Measurements from ENCODE around the gene NECAB2.

NECAB2 gene

DNA sequence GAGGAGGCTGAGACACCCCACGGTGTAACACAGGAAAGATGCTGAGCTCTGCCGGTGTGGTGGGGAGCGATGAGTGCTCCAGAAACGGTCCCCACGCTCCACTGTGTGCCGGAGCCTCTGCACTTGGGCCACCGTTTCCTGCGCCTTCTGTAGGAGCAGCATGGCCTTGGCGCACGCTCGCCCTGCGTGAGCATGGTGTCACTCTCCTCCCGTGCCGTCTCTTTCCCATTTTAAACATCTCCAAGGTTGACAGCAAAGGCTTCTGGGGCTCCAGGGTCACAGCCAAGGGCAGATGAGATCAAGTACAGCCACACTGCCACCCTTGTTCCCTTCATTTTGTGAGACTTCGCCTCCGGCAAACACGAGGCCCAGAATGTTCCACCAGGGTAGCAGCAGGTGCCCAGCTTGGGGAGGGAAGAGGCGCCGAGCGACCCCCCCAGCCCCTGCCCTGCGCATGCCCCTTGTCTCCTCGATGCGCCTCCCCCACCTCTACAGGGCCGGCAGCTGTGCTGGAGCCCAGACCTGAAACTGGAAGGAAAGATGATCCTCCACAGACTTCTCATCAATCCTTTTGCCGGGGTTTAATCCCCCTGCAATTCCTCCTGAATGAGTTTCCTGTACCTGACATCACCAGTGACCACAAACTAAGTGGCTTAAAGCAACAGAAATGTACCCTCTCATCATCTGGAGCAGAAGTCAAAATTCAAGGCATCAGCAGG, 34.9 kb upstream of the NECAB2 start:
- H3K4me1 ChIP-seq (ENCODE audit: insufficient read depth, low read length, poor library complexity, severe bottlenecking): no peaks in the 10 kb centered on the region
- H3K4me2 ChIP-seq (ENCODE audit: low read depth, low read length, poor library complexity, severe bottlenecking): no peak overlapping the region
- no peak for TF ChIP-seq EZH2phosphoT487 (IDR thresholded peaks at IDR 0.05; ENCODE audit: borderline replicate concordance)
- TF ChIP-seq CTCF (conservative IDR thresholded peaks at IDR 0.05; ENCODE audit: low read length): no peak
- no peaks in the 10 kb centered on the region for H3K79me2 ChIP-seq (ENCODE audit: insufficient read depth, low read length)
- no peaks in the 10 kb centered on the region for H3K9me2 ChIP-seq (replicated peaks; ENCODE audit: low read depth, low read length)
- no peaks in the 10 kb centered on the region for H3K27me3 ChIP-seq (ENCODE audit: insufficient read depth, low read length, poor library complexity, severe bottlenecking)
- H3K9me3 ChIP-seq (ENCODE audit: insufficient read depth, low read depth, low read length): no peaks in the 10 kb centered on the region
- H3K36me3 ChIP-seq (ENCODE audit: insufficient read depth, low read length): no peaks in the 10 kb centered on the region
- no peak overlapping the region for H2AFZ ChIP-seq (ENCODE audit: low read length)
- no peak overlapping the region for H3K4me3 ChIP-seq (ENCODE audit: low read length, poor library complexity, severe bottlenecking)
- H4K20me1 ChIP-seq (ENCODE audit: insufficient read depth, low read length, poor library complexity, severe bottlenecking): no peaks in the 10 kb centered on the region
- no peaks in the 10 kb centered on the region for H3F3A ChIP-seq (ENCODE audit: low read depth)
- H3K9ac ChIP-seq (ENCODE audit: low read depth, low read length, poor library complexity, severe bottlenecking): no peak overlapping the region

DNA sequence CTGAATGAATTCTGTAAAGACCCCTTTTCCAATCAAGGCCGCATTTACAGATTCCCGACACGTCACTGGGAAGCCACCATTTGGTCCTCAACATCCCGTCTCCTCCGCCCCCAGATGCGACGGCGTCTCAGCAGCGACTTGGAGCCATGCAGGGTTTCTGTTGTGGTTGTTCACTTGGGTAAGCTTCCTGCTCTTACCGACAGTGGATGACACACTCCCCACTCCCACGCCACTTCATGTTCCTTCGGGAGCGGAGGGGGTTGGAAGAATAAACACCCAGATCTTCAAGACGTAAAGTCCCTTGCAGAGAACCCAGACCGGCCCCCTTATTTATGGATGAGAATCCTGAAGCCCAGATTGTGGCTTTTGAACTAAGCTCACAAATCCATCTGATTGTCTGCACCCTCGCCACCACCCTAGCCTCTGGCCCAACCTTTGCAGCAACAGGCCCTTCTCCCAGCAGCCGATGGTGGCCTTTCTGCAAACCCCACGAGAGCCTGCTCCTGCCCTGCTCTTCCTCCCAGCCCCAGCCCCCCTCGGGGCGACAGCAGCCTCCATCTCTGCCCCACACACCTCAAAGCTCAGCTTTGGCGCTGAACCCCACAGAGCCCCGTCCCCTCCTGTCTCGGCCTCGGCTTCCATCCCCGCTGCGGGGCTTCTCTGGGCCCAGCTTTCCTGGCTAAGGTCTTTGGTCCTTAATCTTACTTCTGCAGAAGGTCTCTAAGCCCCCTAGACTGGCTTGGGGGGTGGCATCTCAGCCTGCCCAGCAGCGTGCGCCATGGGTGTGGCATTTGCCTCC, 34.0 kb upstream of the NECAB2 start:
- Histone ChIP-seq H3K4me3 (ENCODE audit: low read length, poor library complexity, severe bottlenecking) (no peak overlapping the region), H3K79me2 (ENCODE audit: insufficient read depth, low read length) (no peaks in the 10 kb centered on the region), H3K4me2 (ENCODE audit: low read depth, low read length, poor library complexity, severe bottlenecking) (no peak overlapping the region), H3K9ac (ENCODE audit: low read depth, low read length, poor library complexity, severe bottlenecking) (no peak overlapping the region), H3F3A (ENCODE audit: low read depth) (no peaks in the 10 kb centered on the region), H3K36me3 (ENCODE audit: insufficient read depth, low read length) (no peaks in the 10 kb centered on the region), H3K9me3 (ENCODE audit: insufficient read depth, low read depth, low read length) (no peaks in the 10 kb centered on the region), H3K27me3 (ENCODE audit: insufficient read depth, low read length, poor library complexity, severe bottlenecking) (no peaks in the 10 kb centered on the region), H3K9me2 (replicated peaks; ENCODE audit: low read depth, low read length) (no peaks in the 10 kb centered on the region), H3K4me1 (ENCODE audit: insufficient read depth, low read length, poor library complexity, severe bottlenecking) (no peaks in the 10 kb centered on the region), H4K20me1 (ENCODE audit: insufficient read depth, low read length, poor library complexity, severe bottlenecking) (no peaks in the 10 kb centered on the region), H2AFZ (ENCODE audit: low read length) (no peak overlapping the region)
- TF ChIP-seq CTCF (conservative IDR thresholded peaks at IDR 0.05; ENCODE audit: low read length): no peak

- Histone ChIP-seq H3K9me3 (ENCODE audit: insufficient read depth, low read depth, low read length) (no peaks in the 10 kb centered on the region), H4K20me1 (ENCODE audit: insufficient read depth, low read length, poor library complexity, severe bottlenecking) (no peaks in the 10 kb centered on the region), H3K4me1 (ENCODE audit: insufficient read depth, low read length, poor library complexity, severe bottlenecking) (no peaks in the 10 kb centered on the region), H3K27me3 (ENCODE audit: insufficient read depth, low read length, poor library complexity, severe bottlenecking) (no peaks in the 10 kb centered on the region), H3K4me3 (ENCODE audit: low read length, poor library complexity, severe bottlenecking) (no peak overlapping the region), H3K36me3 (ENCODE audit: insufficient read depth, low read length) (no peaks in the 10 kb centered on the region), H3K4me2 (ENCODE audit: low read depth, low read length, poor library complexity, severe bottlenecking) (no peak overlapping the region), H3K9ac (ENCODE audit: low read depth, low read length, poor library complexity, severe bottlenecking) (no peak overlapping the region), H3F3A (ENCODE audit: low read depth) (no peaks in the 10 kb centered on the region), H3K79me2 (ENCODE audit: insufficient read depth, low read length) (no peaks in the 10 kb centered on the region), H2AFZ (ENCODE audit: low read length) (no peak overlapping the region), H3K9me2 (replicated peaks; ENCODE audit: low read depth, low read length) (no peaks in the 10 kb centered on the region)
- no peak for TF ChIP-seq CTCF (conservative IDR thresholded peaks at IDR 0.05; ENCODE audit: low read length)
Measured at GRCh38 chr16:83934684-83934977, 33.4 kb upstream of the NECAB2 start.
